DND-41 (cell line): Measurements from ENCODE around the gene PIN1.

Experiments
- EZH2 ChIP-seq: IDR thresholded peaks from 3 replicates; pipeline ENCODE4 v1.6.1; 2012; ENCODE audit warnings: borderline replicate concordance, low read depth, mild to moderate bottlenecking, moderate library complexity, low read length, inconsistent platforms; ENCODE audit not compliant: severe bottlenecking
- TF ChIP-seq, protein P1 (sequence below): IDR thresholded peaks from 2 replicates; pipeline ENCODE4 v1.5.1; 2012; ENCODE audit warnings: borderline replicate concordance, low read length, moderate library complexity, mild to moderate bottlenecking; ENCODE audit not compliant: poor library complexity, severe bottlenecking; ENCODE audit errors: extremely low read depth

- TF ChIP-seq, protein P1, sequence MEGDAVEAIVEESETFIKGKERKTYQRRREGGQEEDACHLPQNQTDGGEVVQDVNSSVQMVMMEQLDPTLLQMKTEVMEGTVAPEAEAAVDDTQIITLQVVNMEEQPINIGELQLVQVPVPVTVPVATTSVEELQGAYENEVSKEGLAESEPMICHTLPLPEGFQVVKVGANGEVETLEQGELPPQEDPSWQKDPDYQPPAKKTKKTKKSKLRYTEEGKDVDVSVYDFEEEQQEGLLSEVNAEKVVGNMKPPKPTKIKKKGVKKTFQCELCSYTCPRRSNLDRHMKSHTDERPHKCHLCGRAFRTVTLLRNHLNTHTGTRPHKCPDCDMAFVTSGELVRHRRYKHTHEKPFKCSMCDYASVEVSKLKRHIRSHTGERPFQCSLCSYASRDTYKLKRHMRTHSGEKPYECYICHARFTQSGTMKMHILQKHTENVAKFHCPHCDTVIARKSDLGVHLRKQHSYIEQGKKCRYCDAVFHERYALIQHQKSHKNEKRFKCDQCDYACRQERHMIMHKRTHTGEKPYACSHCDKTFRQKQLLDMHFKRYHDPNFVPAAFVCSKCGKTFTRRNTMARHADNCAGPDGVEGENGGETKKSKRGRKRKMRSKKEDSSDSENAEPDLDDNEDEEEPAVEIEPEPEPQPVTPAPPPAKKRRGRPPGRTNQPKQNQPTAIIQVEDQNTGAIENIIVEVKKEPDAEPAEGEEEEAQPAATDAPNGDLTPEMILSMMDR: no peak
- no peak for TF ChIP-seq EZH2
These were observed 7.9 kb downstream of the PIN1 start for GRCh38 chr19:9842834-9843625.
